Liver (tissue), 9 donors: ENCODE measurements around the gene YY1. TPM values are rescaled to one million over a fixed set of nuclear protein-coding genes. Genes with fewer than 3 reads are reported as not detected.

ENCODE experiments used
- DNase-seq: peaks from one replicate; pipeline ENCODE4 v3.0.0-alpha.2; 2017; ENCODE audit warnings: low spot score
- H3K27ac ChIP-seq, 2 donors: one replicate each; pipeline ENCODE4 v1.7.0; 2013; ENCODE audit warnings: inconsistent platforms in 2 of 2, low read length in 2 of 2, control low read depth in 1 of 2, low read depth in 1 of 2, mild to moderate bottlenecking in 1 of 2
- H3K27me3 ChIP-seq, 4 donors: one replicate each; pipeline versions ENCODE4 v1.6.1 to v1.7.0; 2013; ENCODE audit warnings: low read length in 3 of 4, inconsistent platforms in 1 of 4, mild to moderate bottlenecking in 1 of 4, moderate library complexity in 1 of 4; ENCODE audit not compliant: control insufficient read depth in 4 of 4, insufficient read depth in 4 of 4
- H3K36me3 ChIP-seq, 4 donors: one replicate each; pipeline versions ENCODE4 v1.6.1 to v1.7.0; 2013; ENCODE audit warnings: low read length in 3 of 4, mild to moderate bottlenecking in 3 of 4, low read depth in 1 of 4, moderate library complexity in 1 of 4; ENCODE audit not compliant: control insufficient read depth in 4 of 4, insufficient read depth in 3 of 4
- H3K4me1 ChIP-seq, 4 donors: one replicate each; pipeline versions ENCODE4 v1.6.1 to v1.7.0; 2013; ENCODE audit warnings: low read length in 3 of 4, mild to moderate bottlenecking in 3 of 4, moderate library complexity in 1 of 4; ENCODE audit not compliant: control insufficient read depth in 4 of 4, insufficient read depth in 4 of 4
- H3K4me3 ChIP-seq, 3 donors: one replicate each; pipeline versions ENCODE4 v1.6.1 to v1.7.0; 2013; ENCODE audit warnings: low read length in 3 of 3, control low read depth in 1 of 3, low read depth in 1 of 3, mild to moderate bottlenecking in 1 of 3
- H3K9ac ChIP-seq, 2 donors: one replicate each; pipeline ENCODE4 v1.7.0; 2013; ENCODE audit warnings: low read length in 2 of 2, mild to moderate bottlenecking in 2 of 2, moderate library complexity in 2 of 2, control low read depth in 1 of 2, low read depth in 1 of 2
- H3K9me3 ChIP-seq, 4 donors: one replicate each; pipeline versions ENCODE4 v1.6.1 to v1.7.0; 2013; ENCODE audit warnings: low read length in 3 of 4; ENCODE audit not compliant: control insufficient read depth in 4 of 4
- EGR1 ChIP-seq, 2 donors: IDR thresholded peaks; 2 replicates each; pipeline ENCODE4 v1.6.1; 2016 to 2018; ENCODE audit warnings: antibody characterized with exemption in 2 of 2, low read depth in 2 of 2
- FOXA2 ChIP-seq: IDR thresholded peaks from 2 replicates; pipeline ENCODE4 v1.6.1; 2016; ENCODE audit warnings: antibody characterized with exemption
- GABPA ChIP-seq, 2 donors: IDR thresholded peaks in 1 of 2; conservative IDR thresholded peaks in 1 of 2; 2 replicates each; pipeline ENCODE4 v1.6.1; 2016; ENCODE audit warnings: antibody characterized with exemption in 2 of 2, mild to moderate bottlenecking in 1 of 2, moderate library complexity in 1 of 2
- HNF4A ChIP-seq, 2 donors: conservative IDR thresholded peaks; 2 replicates each; pipeline ENCODE4 v1.6.1; 2016; ENCODE audit warnings: antibody characterized with exemption in 2 of 2, mild to moderate bottlenecking in 2 of 2
- HNF4G ChIP-seq: IDR thresholded peaks from 2 replicates; pipeline ENCODE4 v1.6.1; 2016; ENCODE audit warnings: antibody characterized with exemption
- JUND ChIP-seq, 2 donors: IDR thresholded peaks; 2 replicates each; pipeline ENCODE4 v1.6.1; 2016; ENCODE audit warnings: antibody characterized with exemption in 2 of 2
- NR2F2 ChIP-seq: IDR thresholded peaks from 2 replicates; pipeline ENCODE4 v1.6.1; 2016; ENCODE audit warnings: antibody characterized with exemption
- RAD21 ChIP-seq, 2 donors: IDR thresholded peaks; 2 replicates each; pipeline ENCODE4 v1.6.1; 2016; ENCODE audit warnings: antibody characterized with exemption in 2 of 2, mild to moderate bottlenecking in 2 of 2
- REST ChIP-seq: IDR thresholded peaks from 2 replicates; pipeline ENCODE4 v1.6.1; 2016; ENCODE audit warnings: antibody characterized with exemption, mild to moderate bottlenecking
- RXRA ChIP-seq, 2 donors: IDR thresholded peaks; 2 replicates each; pipeline ENCODE4 v1.6.1; 2017 to 2018; ENCODE audit warnings: antibody characterized with exemption in 2 of 2, mild to moderate bottlenecking in 1 of 2
- SP1 ChIP-seq: IDR thresholded peaks from 2 replicates; pipeline ENCODE4 v1.6.1; 2018; ENCODE audit warnings: antibody characterized with exemption, mild to moderate bottlenecking
- TAF1 ChIP-seq: conservative IDR thresholded peaks from 2 replicates; pipeline ENCODE4 v1.6.1; 2016; ENCODE audit warnings: antibody characterized with exemption, mild to moderate bottlenecking
- YY1 ChIP-seq: IDR thresholded peaks from 2 replicates; pipeline ENCODE4 v1.6.1; 2016; ENCODE audit warnings: antibody characterized with exemption, mild to moderate bottlenecking
- ZBTB33 ChIP-seq: IDR thresholded peaks from 2 replicates; pipeline ENCODE4 v1.6.1; 2016; ENCODE audit warnings: antibody characterized with exemption
- WGBS: extraction: QIAGEN DNeasy Blood & Tissue Kit; methylation state at CpG from one replicate; pipeline ENCODE4 v1.1.7; 2013; 5-methylcytosine and 5-hydroxymethylcytosine counted together
- polyA plus RNA-seq, 2 donors: library from polyadenylated mRNA; stranded (reverse) in 1 of 2; unstranded in 1 of 2; fragments of 200-250 nt in 1 of 2; fragments of >200 nt in 1 of 2; fragmentation: Nextera tagmentation in 1 of 2; extraction: Ambion mirVana in 1 of 2; gene quantifications; one replicate each; pipeline versions ENCODE4 v1.2.1 to v1.2.3, GENCODE V29; 2013 to 2015
- total RNA-seq, 2 donors: library from RNA; depleted of rRNA; stranded (reverse); fragments of >200 nt; gene quantifications; one replicate each; pipeline ENCODE4 v1.2.3, GENCODE V29; 2014
- TF ChIP-seq, protein P1 (sequence below): fragments of 150-350 bp; IDR thresholded peaks from 2 replicates; pipeline ENCODE4 v1.5.1; 2017; ENCODE audit warnings: improper control_type of control experiment, low read depth, low read length; ENCODE audit not compliant: missing input control
- TF ChIP-seq, protein P2 (sequence below): IDR thresholded peaks from 2 replicates; pipeline ENCODE4 v1.6.1; 2016; ENCODE audit warnings: antibody characterized with exemption
- donor health status: healthy.
- donor health status: healthy.
- donor health status: healthy.
- donor health status: healthy.
- donor health status: healthy.

Gene YY1
- total and polyA plus RNA-seq, 4 donors: 15.8 to 37.4 (median 28.8) TPM

DNA sequence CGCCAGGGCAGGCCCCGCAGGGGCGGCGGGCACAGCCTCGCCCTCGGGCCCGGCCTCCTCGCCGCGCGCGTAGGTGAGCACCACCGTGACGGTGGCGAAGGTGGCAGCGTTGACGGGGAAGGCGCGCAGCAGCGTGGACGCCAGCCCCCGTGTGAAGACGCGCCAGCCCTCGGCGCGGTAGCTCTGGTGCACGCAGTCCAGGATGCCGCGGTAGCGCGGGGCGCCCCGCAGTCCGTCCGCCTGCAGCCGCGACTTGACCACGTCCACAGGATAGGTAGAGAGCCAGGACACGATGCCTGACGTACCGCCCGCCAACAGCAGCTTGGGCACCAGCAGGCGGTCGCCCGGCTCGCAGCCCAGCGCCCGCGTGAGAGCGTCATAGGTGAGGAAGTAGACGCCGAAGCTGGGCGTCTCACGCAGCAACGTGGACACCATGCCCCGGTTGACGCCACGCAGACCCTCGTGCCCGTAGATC is 53.4 kb downstream of the YY1 start:
- Histone ChIP-seq H3K4me1 (peaks cover 0 to 2% (median 0%) of the 10 kb centered on the region in 4 donors), H3K36me3 (peaks cover 0 to 2% (median 0%) of the 10 kb centered on the region in 4 donors), H3K9ac (no peak overlapping the region), H3K9me3 (no peaks in the 10 kb centered on the region), H3K4me3 (no peak overlapping the region), H3K27ac (no peak overlapping the region), H3K27me3 (no peaks in the 10 kb centered on the region)
- TF ChIP-seq HNF4A (conservative IDR thresholded peaks at IDR 0.05): no peak
- TF ChIP-seq REST: no peak
- no peak for TF ChIP-seq EGR1 (IDR thresholded peaks at IDR 0.05; ENCODE audit: low read depth in 2 of 2)
- TF ChIP-seq, protein P1, sequence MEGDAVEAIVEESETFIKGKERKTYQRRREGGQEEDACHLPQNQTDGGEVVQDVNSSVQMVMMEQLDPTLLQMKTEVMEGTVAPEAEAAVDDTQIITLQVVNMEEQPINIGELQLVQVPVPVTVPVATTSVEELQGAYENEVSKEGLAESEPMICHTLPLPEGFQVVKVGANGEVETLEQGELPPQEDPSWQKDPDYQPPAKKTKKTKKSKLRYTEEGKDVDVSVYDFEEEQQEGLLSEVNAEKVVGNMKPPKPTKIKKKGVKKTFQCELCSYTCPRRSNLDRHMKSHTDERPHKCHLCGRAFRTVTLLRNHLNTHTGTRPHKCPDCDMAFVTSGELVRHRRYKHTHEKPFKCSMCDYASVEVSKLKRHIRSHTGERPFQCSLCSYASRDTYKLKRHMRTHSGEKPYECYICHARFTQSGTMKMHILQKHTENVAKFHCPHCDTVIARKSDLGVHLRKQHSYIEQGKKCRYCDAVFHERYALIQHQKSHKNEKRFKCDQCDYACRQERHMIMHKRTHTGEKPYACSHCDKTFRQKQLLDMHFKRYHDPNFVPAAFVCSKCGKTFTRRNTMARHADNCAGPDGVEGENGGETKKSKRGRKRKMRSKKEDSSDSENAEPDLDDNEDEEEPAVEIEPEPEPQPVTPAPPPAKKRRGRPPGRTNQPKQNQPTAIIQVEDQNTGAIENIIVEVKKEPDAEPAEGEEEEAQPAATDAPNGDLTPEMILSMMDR: no peak
- TF ChIP-seq, protein P2, sequence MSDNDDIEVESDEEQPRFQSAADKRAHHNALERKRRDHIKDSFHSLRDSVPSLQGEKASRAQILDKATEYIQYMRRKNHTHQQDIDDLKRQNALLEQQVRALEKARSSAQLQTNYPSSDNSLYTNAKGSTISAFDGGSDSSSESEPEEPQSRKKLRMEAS: no peak
- TF ChIP-seq GABPA (IDR thresholded peaks at IDR 0.05 in 1 of 2, conservative IDR thresholded peaks at IDR 0.05 in 1 of 2): no peak
- no peak for TF ChIP-seq TAF1
- whole genome bisulfite sequencing: 98% methylated on average over 61 of the region's 61 CpGs
- DNase-seq: no peak

- Histone ChIP-seq H3K36me3 (peaks cover 0 to 2% (median 0%) of the 10 kb centered on the region in 4 donors), H3K27me3 (no peaks in the 10 kb centered on the region), H3K27ac (no peak overlapping the region), H3K4me1 (peaks cover 0 to 5% (median under 1%) of the 10 kb centered on the region in 4 donors), H3K9ac (no peak overlapping the region), H3K9me3 (no peaks in the 10 kb centered on the region), H3K4me3 (no peak overlapping the region)
- TF ChIP-seq, protein P2: no peak
- TF ChIP-seq HNF4G: no peak
- TF ChIP-seq SP1: no peak
- no peak for TF ChIP-seq TAF1
- no peak for TF ChIP-seq YY1
- TF ChIP-seq RXRA (IDR thresholded peaks at IDR 0.05): no peak
- no peak for TF ChIP-seq HNF4A (conservative IDR thresholded peaks at IDR 0.05)
- TF ChIP-seq REST: no peak
- no peak for TF ChIP-seq RAD21 (IDR thresholded peaks at IDR 0.05)
- no peak for TF ChIP-seq EGR1 (IDR thresholded peaks at IDR 0.05; ENCODE audit: low read depth in 2 of 2)
- TF ChIP-seq FOXA2: no peak
- no peak for TF ChIP-seq NR2F2
- TF ChIP-seq JUND (IDR thresholded peaks at IDR 0.05): no peak
- TF ChIP-seq ZBTB33: no peak
- TF ChIP-seq, protein P1: no peak
- no peak for TF ChIP-seq GABPA (IDR thresholded peaks at IDR 0.05 in 1 of 2, conservative IDR thresholded peaks at IDR 0.05 in 1 of 2)
- no peak for DNase-seq
- 96% methylated on average over 42 of the region's 42 CpGs for WGBS
Measured at GRCh38 chr14:100292776-100293461, 54.0 kb downstream of the YY1 start.
